HS-27A (cell line): Measurements from ENCODE around the gene KRTAP10-12.

Experiments
- DNase-seq: peaks from one replicate; pipeline ENCODE4 v3.0.0-alpha.2; 2012; ENCODE audit warnings: low read depth, missing footprints

KRTAP10-12 gene

DNA sequence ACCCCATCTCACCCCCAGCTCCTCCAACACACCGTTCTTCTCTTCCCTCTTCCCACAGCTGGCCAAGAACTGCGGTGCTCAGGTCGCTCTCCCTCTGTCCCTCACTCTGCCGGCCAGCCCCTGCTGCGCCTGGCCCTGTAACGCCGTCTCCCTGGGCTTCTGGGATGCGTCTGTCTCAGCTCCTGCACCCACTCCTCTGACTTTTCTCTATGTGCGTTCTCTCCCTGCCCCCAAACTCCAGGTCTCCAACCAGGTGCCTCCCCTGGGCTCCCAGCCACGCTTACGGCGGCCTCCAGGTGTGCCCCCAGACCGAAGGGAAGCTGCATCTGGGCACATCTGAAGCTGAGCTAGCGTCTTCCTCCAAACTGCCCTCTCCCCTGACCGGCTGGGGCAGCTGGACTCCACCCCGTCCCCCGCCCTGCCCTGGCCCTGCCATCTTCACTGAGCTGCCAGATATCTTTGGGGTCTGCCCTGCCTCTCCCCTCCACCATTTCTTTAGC lies 2.6 kb downstream of the KRTAP10-12 start:
- no peak for DNase-seq

DNA sequence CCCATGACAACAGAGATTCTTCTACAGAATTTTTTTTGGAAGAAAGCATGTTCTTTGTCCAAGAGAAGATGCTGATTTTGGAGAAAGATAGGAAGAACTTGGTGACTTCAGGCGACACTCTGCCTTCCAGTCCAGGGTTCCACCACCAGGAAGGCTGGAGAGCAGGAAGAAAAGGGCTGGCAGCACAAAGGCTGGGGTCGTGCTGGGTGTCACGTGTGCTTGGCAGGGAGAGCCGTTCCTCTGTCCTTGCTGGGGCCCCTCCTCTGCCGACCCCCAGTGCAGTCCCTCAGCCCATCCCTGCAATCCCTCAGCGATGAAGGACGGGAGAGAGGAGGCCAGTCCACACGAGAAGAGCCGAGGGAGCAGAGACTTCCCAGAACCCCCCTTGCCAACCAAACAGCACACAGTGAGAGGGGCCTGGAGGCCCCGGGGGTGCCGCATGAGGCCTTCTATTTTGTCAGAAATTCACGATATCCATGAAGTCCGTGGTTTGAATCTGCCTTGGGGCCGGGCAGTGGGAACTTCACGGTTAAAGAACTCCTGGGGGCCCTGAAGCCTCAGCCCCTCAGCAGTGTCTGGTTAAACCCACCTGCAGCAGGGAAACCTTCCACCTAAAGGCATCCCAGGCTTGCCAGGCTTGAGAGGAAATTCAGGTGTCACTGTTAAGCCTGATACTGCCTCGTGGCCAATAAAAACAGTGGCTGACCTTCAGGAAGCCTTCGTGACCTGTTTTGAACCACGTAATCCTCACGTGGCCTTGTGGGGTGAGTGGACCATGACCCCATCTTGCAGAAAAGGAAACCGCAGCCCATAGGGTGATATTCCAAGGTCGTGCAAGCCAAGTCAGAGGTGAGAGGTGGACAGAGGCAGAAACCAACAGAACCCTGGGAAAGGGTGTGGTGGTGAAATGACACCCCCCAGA lies 3.4 kb downstream of the KRTAP10-12 start:
- DNase-seq: no peak

GRCh38 chr21:44701023-44701400 lies 4.0 kb downstream of the KRTAP10-12 start:
- no peak for DNase-seq

DNA sequence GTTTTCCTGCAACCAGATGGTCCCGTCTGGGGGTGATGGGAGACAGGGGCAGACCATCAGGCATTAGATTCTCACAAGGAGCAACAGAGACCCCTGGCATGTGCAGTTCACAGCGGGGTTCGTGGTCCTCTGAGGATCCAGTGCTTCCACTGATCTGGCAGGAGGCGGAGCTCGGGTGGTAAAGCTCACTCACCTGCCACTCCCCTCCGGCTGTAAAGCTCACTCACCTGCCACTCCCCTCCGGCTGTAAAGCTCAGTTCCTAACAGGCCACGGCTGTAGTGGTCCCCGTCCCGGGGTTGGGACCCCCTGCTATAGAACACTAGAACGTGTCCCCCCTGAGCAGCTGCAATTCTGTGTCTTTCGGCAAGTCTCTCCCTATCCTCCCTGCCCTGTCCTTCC lies 4.6 kb downstream of the KRTAP10-12 start:
- no peak for DNase-seq

DNA sequence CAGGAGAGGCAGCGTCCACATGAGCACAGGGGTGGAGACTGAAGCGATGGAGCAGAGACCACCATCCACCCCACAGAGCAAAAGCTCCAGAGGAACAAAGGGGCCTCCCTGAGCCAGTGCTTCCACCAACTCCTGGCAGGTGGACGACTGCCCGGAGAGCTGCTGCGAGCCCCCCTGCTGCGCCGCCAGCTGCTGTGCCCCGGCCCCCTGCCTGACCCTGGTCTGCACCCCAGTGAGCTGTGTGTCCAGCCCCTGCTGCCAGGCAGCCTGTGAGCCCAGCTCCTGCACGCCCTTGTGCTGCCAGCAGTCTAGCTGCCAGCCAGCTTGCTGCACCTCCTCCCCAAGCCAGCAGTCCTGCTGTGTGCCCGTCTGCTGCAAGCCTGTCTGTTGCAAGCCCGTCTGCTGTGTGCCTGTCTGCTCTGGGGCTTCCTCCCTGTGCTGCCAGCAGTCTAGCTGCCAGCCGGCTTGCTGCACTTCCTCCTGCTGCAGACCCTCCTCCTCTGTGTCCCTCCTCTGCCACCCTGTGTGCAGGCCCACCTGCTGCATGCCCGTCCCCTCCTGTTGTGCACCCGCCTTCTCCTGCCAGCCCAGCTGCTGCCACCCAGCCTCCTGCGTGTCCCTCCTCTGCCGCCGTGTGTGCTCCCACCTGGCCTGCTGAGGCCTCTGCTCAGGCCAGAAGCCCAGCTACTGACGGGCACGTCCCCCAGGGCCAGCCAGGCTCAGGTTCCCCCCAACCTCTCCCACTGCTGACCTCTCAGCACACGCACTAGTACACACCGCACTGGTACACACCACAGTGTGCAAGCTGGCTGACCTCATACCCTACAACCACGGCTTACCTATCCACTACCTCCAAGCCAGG lies 5.4 kb downstream of the KRTAP10-12 start:
- DNase-seq: no peak

DNA sequence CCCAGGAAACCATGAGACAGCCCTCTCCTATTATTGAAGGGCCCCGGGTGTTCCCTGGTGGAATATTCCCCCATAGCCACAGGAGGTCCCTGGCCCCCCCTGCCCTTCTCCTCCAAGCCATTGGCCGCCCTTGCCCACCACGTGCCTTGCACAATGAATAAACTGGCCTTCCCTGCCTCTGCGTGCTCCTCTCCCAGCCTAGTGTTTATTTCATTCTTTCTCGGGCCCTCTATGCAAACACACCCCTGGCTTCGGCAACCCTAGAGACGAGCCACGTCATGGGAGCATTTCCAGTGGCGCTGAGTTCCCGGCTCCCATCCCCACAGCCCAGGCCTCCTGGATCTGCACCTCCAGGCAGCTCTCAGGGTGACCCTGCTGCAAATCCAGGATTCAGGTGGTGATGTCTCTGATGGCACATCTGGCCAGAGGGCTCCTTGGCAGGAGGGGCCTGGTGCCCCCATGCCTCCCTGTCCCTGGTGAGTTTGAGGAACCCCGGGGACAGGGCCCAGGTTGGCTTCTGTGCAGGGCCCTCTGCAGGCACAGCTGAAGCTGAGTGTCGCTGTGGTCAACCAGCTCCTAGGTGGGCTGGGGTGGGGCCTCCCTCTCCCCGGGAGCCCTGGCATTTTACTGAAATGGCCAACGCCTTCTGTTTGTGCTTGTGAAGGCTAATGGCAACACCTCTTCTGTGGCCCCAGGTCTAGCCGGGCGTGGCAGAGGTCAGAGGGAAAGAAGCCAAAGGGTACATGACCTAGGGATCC lies 6.2 kb downstream of the KRTAP10-12 start:
- no peak for DNase-seq

- no peak for DNase-seq
Measured at GRCh38 chr21:44703731-44704635, 7.0 kb downstream of the KRTAP10-12 start.

GRCh38 chr21:44704636-44705001 lies 7.6 kb downstream of the KRTAP10-12 start:
- no peak for DNase-seq

GRCh38 chr21:44706026-44706705 lies 9.2 kb downstream of the KRTAP10-12 start:
- no peak for DNase-seq

DNA sequence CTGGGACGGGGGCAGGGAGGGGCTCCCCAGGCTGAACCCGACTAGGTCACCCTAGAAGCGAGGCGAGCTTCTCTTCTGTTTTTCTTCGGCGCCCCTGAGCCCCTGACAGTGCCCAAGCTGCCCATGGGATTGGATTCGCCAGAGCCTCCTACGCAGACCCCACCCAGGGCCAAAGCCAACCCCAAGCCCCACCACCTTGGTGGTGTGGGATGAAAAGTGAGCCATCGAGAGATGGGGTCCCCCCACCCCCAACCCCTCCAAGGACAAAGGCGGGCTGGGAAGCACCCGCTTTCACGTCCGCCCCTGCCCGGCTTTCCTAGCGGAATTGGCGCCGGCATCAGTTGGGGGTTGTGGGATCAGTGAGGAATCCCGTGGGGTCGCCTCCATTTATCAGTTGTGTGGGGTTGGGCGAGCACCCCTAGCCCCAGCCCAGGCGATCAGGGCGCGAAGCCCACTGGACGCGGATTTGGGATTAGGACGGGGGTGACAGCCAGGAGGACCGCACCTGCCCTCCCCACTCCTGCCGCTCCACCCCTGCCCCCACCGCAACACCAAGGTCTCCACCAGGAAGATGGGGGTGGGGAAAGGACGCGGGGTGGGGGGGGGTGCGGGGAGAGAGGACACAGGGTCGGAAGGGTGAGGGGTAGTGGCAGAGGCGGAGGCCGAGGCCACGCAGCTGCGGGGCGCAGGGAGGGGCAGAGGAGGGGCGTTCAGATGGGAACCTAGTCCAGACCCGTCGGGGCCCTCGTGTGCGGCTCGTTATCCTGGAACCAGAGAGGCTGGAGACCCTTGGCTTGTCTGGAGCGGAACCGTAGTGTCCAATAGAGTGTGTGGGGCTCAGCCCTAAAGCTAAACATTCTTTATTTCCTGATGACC lies 10.0 kb downstream of the KRTAP10-12 start:
- DNase-seq: no peak

DNA sequence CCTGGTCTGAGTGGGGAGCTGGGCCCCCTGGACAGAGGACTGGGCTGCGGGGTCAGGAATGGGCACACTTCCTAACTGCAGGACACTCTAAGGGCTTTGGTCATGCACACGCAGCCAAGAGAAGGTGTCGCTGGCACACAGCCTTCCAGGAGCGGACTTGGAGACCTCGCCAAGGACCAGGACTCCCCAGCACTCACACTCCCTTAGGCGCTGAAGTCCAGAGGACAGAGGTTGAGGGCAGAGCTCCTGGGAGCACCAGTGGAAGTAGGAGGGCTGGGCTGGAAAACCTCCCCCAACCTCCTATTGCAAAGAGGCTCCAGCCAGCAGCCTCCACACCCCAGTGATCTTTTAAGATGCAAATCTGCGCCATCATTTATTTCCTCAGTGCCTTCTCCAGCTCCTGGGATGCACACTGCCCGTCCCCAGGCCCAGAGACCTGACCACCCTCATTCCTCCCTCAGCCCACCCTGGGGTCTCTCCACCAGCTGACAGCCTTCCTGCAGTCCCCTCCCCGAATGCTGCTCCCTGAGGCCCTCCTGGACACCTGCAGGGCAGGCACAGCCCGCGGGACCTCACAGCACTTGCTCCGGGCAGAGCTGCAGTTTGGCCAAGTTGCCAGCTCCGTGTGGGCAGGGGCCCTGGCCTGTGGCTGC lies 11.4 kb downstream of the KRTAP10-12 start:
- no peak for DNase-seq

GRCh38 chr21:44708866-44709425 lies 12.0 kb downstream of the KRTAP10-12 start:
- DNase-seq: no peak

- DNase-seq: no peak
Measured at GRCh38 chr21:44709426-44710293, 12.7 kb downstream of the KRTAP10-12 start.

DNA sequence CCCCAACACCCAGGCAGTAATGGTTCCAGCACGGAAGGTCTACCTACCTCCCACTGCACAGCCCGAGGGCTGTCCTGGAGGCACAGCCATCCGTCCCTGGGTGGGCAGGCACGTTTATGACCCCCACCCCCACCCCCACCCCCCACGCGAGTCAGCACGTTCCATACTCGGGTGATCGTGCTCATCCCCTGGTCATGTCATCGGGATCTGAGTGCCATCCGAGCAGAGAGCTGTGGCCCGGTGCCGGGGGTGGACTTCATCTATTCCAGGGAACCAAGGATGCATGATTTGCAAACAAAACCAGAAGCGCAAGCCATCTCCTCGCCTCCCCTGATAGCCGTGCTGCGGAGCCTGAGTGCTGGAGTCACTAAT lies 13.3 kb downstream of the KRTAP10-12 start:
- DNase-seq: no peak

GRCh38 chr21:44710756-44711326 lies 13.9 kb downstream of the KRTAP10-12 start:
- DNase-seq: no peak

- no peak for DNase-seq
Measured at GRCh38 chr21:44711327-44712202, 14.6 kb downstream of the KRTAP10-12 start, which contains the start of gene TSPEAR. Gene TSPEAR, minus strand, starts transcription at chr21:44711572. Its CDS starts 58 bp downstream, at chr21:44711514.
